Stimulated activated CD8-positive, alpha-beta memory T cell treated with anti-CD3 and anti-CD28 coated beads, Interleukin-12 subunit alpha, Interleukin-12 subunit beta, amount 100 ng/mL, for 24 hours (primary cell): ENCODE measurements around the gene TSPAN4.
A peak's percentile ranks its signal among the peaks of the same experiment; 100 is the strongest.

Source experiments
- DNase-seq: peaks from one replicate; pipeline ENCODE4 v3.0.0-alpha.2; 2020; ENCODE audit errors: extremely low read depth

The TSPAN4 gene

GRCh38 chr11:842370-843002, at the start of gene TSPAN4, which contains the start of gene POLR2L:
Gene TSPAN4, plus strand, starts transcription at chr11:842852. Its CDS starts 7,453 bp downstream, at chr11:850305.
Gene POLR2L, minus strand, starts transcription at chr11:842529. Its CDS starts 21 bp downstream, at chr11:842508.
- peak; percentile 71 for DNase-seq

- DNase-seq, result no peak
Observed at GRCh38 chr11:792873-793272, 49.8 kb upstream of the TSPAN4 start.

GRCh38 chr11:793556-793955, 49.1 kb upstream of the TSPAN4 start:
- no peak for DNase-seq

GRCh38 chr11:794013-794765, 48.5 kb upstream of the TSPAN4 start:
- DNase-seq, result no peak

GRCh38 chr11:794766-795633, 47.7 kb upstream of the TSPAN4 start:
- DNase-seq, result no peak

GRCh38 chr11:795634-796564, 46.8 kb upstream of the TSPAN4 start:
- peak; percentile 68 for DNase-seq

GRCh38 chr11:796565-797295, 45.9 kb upstream of the TSPAN4 start:
- DNase-seq, result no peak

- DNase-seq, result peak; percentile 61
Observed at GRCh38 chr11:797296-798092, 45.2 kb upstream of the TSPAN4 start.

GRCh38 chr11:798093-798713, 44.4 kb upstream of the TSPAN4 start, which contains the start of gene SLC25A22:
Gene SLC25A22, minus strand, starts transcription at chr11:798281. Its CDS starts 3,275 bp downstream, at chr11:795006.
- DNase-seq, result no peak

GRCh38 chr11:799641-800316, 42.9 kb upstream of the TSPAN4 start:
- no peak for DNase-seq

GRCh38 chr11:800473-800872, 42.2 kb upstream of the TSPAN4 start:
- no peak for DNase-seq

GRCh38 chr11:801097-801780, 41.4 kb upstream of the TSPAN4 start:
- no peak for DNase-seq

GRCh38 chr11:802018-802617, 40.5 kb upstream of the TSPAN4 start:
- DNase-seq, result no peak

GRCh38 chr11:802693-803466, 39.8 kb upstream of the TSPAN4 start:
- no peak for DNase-seq

- DNase-seq, result no peak
Observed at GRCh38 chr11:803467-803742, 39.2 kb upstream of the TSPAN4 start.

GRCh38 chr11:803770-804598, 38.7 kb upstream of the TSPAN4 start:
- no peak for DNase-seq
